Inflammatory macrophage treated with lipopolysaccharide for 4 hours (primary cell): ENCODE data around the gene FANCE.
A peak's percentile ranks its signal among the peaks of the same experiment; 100 is the strongest.
"Not testable (repeated sequence)": the region's sequence is repeated elsewhere in the genome, so short reads cannot be mapped to it uniquely, and the experiment has no call there.

ENCODE experiments used
- DNase-seq: peaks from one replicate; pipeline ENCODE4 v3.0.0-alpha.2; 2020

FANCE gene

DNA sequence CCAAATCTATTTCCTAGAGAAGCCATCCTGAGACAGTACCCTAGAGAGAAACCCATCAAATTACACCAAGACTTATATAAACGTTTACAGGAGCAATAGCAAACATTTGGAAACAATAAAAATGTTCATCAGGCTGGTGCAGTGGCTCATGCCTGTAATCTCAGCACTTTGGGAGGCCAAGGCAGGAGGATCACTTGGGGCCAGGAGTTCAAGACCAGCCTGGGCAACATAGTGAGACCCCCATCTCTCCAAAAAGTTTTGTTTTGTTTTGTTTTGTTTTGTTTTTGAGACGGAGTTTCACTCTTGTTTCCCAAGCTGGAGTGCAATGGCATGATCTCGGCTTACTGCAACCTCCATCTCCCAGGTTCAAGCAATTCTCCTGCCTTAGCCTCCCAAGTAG is 19.4 kb upstream of the FANCE start:
- DNase-seq, result not testable (repeated sequence)

DNA sequence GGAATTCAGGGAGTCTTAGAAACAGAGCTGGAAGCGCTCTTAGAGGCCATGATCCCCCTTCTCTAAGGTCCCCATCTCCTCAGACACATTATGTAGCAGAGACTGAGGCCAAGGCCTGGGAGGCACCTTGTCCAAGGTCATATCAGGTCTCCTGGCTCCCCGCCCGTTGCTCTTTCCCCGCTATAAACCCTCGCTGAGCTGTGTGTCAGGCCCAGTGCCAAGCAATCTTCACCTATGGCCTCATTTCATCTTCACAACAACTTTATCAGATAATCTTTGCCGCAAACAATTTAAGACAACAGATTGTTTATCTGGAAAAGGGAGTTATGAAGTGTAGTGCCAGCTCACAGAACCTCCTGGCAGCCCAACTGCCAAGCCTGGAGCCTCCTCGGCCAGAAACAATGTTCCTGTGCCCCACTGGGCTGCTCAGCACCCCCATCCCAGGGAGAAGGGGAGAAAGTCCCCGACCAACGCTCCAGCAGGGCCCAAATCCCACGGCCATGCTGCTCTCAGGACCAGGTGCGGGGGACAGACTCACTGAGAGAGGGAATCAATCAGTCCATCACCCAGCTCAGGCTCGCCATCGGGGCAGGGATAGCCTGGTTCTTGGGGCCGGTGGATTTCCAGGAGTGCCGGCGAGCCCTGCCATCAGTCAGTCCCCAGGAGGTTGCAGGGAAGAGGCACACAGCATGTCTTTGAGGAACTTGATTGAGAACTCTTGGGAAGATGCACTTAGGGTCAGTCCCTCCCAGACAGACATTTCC is 16.9 kb upstream of the FANCE start:
- no peak for DNase-seq

DNA sequence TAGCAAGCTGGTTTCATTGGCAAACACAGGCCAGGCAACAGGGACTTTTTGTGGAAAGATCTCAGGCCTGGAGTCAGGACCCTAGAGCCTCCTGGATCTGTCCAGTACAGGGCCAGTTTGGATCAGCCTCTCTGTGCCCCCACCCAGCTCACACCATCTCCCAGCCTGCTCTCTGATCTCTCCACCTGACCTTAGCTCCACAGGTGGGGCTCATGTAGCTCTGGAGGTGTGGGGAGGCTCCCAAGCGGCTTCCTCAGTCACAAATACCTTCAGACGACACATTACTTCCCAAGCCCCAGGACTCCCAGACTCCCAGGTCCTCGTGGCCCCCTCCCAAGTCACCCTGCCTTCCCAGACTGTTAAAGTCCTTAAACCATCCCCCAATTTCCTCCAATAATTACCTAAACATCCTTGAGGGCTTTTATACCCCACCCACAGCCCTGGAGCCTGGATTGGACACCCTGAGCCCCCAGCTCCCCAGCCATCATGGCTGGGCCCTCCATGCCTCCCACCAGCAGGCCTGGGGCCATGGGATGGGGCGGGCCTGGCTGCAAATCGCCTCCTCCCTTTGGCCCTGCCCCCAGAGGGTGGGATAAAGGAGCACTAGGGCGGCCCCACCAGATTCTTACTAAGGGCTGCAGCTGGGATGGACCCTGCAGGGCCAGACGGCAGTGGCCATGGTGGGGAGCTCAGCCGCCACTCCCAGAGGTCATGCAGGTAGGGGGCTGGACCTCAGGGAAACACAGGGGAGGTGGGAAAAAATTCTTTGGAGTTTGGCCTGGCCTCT is 15.9 kb upstream of the FANCE start:
- DNase-seq, result no peak

DNA sequence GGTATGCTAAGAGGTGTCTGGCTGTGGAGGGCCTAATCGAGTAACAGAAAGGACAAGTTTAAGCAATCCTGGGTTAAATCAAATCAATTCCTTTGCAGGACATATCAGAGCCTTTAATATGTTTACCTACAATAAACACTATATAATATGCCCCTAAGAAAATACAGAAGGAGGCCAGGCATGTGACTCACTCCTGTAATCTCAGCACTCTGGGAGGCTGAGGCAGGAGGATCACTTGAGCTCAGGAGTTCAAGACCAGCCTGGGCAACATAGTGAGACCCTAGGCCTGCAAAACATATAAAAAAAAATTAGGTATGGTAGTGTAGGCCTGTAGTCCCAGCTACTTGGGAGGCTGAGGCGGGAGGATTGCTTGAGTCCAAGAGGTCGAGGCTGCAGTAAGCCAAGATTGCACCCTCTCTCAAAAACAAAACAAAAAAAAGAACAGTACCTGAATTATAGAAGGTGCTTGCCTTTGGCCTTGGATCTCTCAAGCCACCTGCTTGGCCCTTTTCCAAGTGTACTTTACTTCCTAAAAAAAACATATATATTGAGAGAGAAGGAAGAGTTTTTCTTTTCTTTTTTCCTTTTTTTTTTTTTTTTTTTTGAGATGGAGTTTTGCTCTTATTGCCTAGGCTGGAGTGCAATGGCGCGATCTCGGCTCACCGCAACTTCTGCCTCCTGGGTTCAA is 13.6 kb upstream of the FANCE start:
- DNase-seq, result not testable (repeated sequence)

- no peak for DNase-seq
Observed at GRCh38 chr6:35439308-35439707, 12.8 kb upstream of the FANCE start.

GRCh38 chr6:35441205-35441604 is 10.9 kb upstream of the FANCE start:
- no peak for DNase-seq

DNA sequence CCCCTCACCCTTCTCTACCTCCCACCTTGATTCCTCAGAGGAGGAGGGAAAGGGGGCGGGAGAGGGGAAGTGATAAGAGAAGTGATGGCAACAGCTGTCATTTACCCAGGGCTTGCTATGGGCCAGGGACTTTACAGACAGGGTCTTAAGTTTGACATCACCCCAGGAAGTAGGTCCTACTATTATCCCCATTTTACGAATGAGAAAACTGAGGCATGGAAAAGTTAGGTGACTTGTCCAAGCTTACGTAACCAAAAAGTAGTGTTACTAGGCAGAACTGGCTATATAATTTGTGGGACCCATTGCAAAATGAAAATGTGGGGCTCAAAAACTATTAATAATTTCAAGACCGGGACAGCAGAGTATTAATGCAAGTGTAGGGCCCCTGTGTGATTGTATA is 10.5 kb upstream of the FANCE start:
- no peak for DNase-seq

DNA sequence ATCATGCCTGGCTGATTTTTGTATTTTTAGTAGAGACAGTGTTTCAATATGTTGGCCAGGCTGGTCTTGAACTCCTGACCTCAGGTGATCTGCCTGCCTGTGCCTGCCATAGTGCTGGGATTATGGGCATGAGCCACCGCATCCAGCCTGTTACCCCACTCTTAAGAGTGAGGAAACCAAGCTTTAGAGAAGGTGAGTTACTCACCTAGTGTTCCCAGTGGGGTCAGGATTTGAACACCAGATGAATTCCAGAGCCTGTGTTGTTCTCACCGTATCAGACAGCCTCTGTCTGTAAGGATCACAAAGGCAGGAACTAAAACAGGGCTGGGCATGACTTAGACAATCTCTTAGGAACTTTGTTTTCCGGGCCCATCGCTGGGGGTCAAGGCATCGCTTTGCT is 9.4 kb upstream of the FANCE start:
- no peak for DNase-seq

GRCh38 chr6:35443341-35444030 is 8.7 kb upstream of the FANCE start:
- DNase-seq, result no peak

DNA sequence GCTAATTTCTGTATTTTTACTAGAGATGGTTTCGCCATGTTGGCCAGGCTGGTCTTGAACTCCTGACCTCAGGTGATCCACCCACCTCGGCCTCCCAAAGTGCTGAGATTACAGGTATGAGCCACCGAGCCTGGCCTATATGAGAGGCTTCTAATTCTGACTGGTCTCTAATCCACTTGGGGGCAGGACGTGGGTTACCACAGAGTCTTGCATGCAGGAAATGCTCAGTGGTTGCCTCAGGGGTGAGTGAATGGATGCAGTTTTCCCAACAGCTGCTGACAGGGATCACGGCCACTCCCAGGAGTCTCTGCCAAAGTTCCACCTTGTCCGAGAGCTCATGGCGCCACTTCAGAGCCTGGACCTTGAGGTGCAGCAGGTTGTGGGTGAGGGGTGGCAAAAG is 6.4 kb upstream of the FANCE start:
- DNase-seq, result no peak

DNA sequence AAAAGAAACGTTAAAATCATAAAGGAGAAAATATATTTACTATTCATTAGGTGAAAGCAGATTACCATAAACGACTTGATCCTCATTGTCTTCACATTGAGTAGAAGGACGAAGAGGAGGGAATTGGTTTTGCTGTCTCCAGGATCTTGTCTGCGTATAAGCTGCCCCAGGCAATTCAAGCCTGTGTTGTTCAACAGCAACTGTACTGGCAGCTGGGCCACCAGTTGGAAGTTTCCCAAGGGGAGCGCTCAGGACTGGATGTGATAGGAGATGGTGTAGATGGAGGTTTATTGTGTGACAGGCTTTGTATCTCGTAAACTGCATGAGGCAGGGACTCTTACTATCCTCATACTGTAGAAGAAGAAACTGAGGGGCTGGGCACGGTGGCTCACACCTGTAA is 3.9 kb upstream of the FANCE start:
- DNase-seq, result no peak

- peak; percentile 85 for DNase-seq
Observed at GRCh38 chr6:35449287-35449881, 2.8 kb upstream of the FANCE start.

- no peak for DNase-seq
Observed at GRCh38 chr6:35451354-35452182, 570 bp upstream of the FANCE start.

DNA sequence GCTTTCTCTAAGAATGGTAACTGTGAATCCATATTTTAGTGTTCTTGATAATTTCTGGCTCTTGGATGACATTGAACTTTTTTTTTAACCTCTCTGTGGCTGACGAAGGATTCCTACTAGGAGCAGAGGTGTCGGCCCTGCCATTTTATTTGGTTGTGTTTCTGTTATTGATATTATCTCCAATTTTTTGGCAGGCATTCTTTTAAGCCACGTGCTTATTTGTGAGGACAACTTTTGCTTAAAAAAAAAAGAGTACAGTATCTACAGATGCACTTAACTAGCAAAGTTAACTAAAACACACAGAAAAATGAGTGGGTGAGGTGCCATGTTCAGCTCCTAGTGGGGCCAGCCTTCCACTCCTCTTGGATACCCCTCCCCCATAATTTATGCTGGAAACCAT is 1.1 kb downstream of the FANCE start:
- no peak for DNase-seq

- DNase-seq, result peak; percentile 17
Observed at GRCh38 chr6:35454391-35455110, 2.4 kb downstream of the FANCE start.

GRCh38 chr6:35457907-35458306 is 5.8 kb downstream of the FANCE start:
- DNase-seq, result no peak

DNA sequence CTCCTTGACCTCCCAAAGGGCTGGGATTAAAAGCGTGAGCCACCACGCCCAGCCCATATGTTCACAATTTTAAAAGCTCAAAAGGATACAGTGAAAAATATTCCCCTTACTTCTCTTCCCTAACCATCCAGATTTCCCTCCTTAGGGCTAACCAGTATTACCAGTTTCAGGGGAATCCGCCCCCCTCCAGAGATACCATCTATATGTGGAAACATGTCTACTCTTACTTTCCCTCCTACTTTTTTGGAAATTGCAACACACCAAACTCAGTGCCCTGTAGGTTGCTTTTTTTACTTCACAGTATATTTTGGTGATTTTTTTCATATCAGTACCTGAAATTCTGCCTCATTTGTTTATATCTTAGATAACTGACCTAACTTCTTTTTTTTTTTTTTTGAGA is 9.1 kb downstream of the FANCE start:
- no peak for DNase-seq

- no peak for DNase-seq
Observed at GRCh38 chr6:35463292-35463691, 11.2 kb downstream of the FANCE start.

DNA sequence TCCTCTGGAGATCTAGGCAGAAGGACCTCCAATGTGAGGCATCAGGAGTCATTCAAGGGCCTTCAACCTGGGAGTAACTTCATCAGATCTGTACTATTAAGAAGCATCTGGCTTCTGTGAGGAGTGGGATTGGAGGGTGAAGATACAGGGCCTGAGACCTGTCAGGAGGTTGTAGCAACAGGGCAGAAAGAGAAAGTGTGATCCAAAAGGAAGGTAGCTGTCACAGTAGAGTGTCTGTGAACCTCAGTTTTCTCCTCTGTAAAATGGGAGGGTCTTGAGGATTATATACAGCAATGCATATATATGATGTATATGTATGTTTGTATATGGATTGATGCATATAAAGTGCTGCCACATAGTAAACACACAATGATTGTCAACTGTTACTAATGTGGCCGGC is 13.5 kb downstream of the FANCE start:
- no peak for DNase-seq

GRCh38 chr6:35468181-35468979 is 16.2 kb downstream of the FANCE start, which contains the start of gene RPL10A:
RPL10A (plus strand) TSS chr6:35468401; CDS start chr6:35468435, 34 bp downstream.
- DNase-seq, result peak; percentile 97
